Measurements from ENCODE around the gene SMG6. TPM values are rescaled to one million over a fixed set of nuclear protein-coding genes. Genes with fewer than 3 reads are reported as not detected.

The SMG6 gene
- total and polyA plus RNA-seq, 2 of the 13 experiments (the other 11 are each of a cell fraction or from before 2014, with no cell fraction given) = 4.6 to 14.6 TPM

DNA sequence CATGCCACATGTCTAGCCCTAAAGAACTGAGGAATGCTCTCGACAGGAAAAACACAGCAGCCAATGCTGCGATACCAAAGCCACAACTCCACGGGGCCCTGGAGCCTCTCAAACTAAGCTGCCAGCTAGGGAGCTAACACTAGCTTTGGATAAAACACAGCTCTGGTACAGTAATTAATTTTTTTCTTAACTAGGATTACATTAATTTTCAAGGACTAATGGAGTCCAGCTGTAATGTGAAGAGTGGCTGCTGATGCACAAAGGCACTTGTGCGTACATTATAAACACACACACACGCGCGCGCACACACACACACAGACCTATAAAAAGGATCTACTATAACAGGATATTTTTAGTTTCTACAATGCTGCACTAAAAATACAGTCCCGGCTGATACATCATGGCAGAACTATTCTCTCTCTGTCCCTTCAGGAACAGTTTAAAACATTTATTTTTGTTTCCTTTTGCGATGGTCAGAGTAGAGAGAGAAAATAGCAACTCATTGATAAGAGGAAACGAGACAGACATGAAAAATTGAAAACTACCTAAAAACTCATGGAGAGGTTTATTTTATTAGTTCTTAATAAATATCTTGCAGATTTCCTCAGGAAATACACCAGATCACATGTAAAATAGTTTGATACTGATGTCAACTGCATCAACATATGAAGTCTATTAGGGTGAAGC lies 88.5 kb downstream of the SMG6 start (continued):
- TF ChIP-seq ZIK1 (CRISPR knock-in tag; IDR thresholded peaks at IDR 0.05; ENCODE audit: borderline replicate concordance, low read depth) = no peak

DNA sequence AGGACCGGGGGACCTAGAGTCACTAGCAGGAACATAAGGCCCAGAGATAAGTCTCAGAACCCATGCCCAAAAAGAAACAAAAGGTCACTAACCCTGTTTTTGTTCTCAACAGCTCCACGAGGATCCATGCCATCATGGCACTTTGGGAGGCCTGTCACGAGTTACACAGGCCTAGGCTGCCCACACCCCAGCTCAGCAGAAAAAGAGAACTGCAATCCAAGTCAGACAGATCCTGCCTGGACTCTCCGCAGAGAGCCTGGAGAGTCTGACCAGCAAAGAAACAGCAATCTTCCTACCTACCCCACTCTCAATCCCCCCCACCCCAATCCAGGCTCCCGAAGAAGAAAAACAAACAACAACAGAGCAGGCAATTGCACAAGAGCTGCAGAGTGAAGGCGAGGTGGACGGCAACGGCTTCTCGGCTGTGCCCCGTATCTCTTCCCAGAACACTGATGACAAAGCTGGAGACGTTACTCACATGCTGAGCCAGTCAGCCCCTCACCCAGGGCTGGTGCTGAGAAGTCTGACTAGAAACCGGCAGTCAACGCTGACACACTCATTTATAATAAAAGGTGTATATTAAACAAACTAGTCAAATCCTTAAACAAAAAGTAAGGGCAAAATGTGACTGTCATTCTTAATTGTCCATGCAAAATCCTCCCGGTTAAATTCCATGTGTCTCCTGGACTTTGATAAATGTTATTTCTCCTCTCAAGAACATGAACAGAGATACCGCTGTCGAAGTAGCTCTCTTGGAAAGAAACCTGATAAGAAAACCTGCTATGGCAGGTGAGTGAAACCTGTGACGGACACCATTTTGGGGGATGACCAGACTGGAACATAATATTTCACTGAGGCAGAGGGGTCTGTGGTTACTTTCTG lies 89.3 kb downstream of the SMG6 start:
- no peak overlapping the region for H3K4me3 ChIP-seq (replicated peaks in 1 of 3; ENCODE audit: insufficient read depth in 1 of 3, low read depth in 2 of 3, low read length in 3 of 3)
- intact Hi-C loops (cut with micrococcal nuclease; ENCODE audit: unreplicated experiment) = no loop called here
- no peak overlapping the region for H2AFZ ChIP-seq (ENCODE audit: low read length)
- no peak for FAIRE-seq
- no peaks in the 10 kb centered on the region for H3K9me3 ChIP-seq (ENCODE audit: low read length)
- 80% methylated on average over 16 of the region's 17 CpGs for WGBS (ENCODE audit: low lambda C conversion rate)
- no peaks in the 10 kb centered on the region for H4K20me1 ChIP-seq (ENCODE audit: insufficient read depth, low read length)
- H3K27me3 ChIP-seq (ENCODE audit: control insufficient read depth in 1 of 2, insufficient read depth in 2 of 2, low read length in 2 of 2) = no peaks in the 10 kb centered on the region
- no peak overlapping the region for H3K9ac ChIP-seq (ENCODE audit: insufficient read depth, low read depth, low read length)
- no peaks in the 10 kb centered on the region for H3K79me2 ChIP-seq (ENCODE audit: insufficient read depth, low read length)
- TF ChIP-seq ZNF614 (CRISPR knock-in tag; IDR thresholded peaks at IDR 0.05; ENCODE audit: borderline replicate concordance) (no peak), ZNF772 (CRISPR knock-in tag; IDR thresholded peaks at IDR 0.05) (no peak), KDM5A (IDR thresholded peaks at IDR 0.05; ENCODE audit: borderline replicate concordance, low read length) (no peak), GMEB1 (CRISPR knock-in tag; IDR thresholded peaks at IDR 0.05; ENCODE audit: borderline replicate concordance) (no peak), TMF1 (CRISPR knock-in tag; IDR thresholded peaks at IDR 0.05; ENCODE audit: low read depth) (no peak)
- ChIA-PET POLR2A (no interaction called here), CTCF (ENCODE audit: low intra/inter-chr PET ratio, low total read pairs) (no interaction called here)
- H3K4me2 ChIP-seq (ENCODE audit: low read depth, low read length) = no peak overlapping the region
- in situ Hi-C loops (cut with HindIII; ENCODE audit: extremely low pct_ligation_motif_present, low pct_unique_long_range_greater_than_20kb) = no loop called here
- BruUV-seq (replicated peaks) = no TSS peak
- ATAC-seq = no peak
- H3K27ac ChIP-seq (ENCODE audit: extremely low read length, insufficient read depth, low read length) = no peak overlapping the region
- H3K36me3 ChIP-seq (replicated peaks in 1 of 2; ENCODE audit: control insufficient read depth in 1 of 2, insufficient read depth in 2 of 2, low read length in 2 of 2) = peaks cover 0 to 11% of the 10 kb centered on the region in 2 experiments; a peak in 1 of 5 replicates
- peaks cover 11% of the 10 kb centered on the region for H3K4me1 ChIP-seq (ENCODE audit: insufficient read depth, low read length)
- DNase-seq (ENCODE audit: low spot score) = no peak

All from HepG2 (cell line).